GM18861 (cell line): Measurements from ENCODE around the gene AGTRAP.

ENCODE experiments used
- ATAC-seq: cut with Tn5 transposase; IDR thresholded peaks from one replicate; pipeline ENCODE4 v1.9.1; 2021; ENCODE audit not compliant: unreplicated experiment

The AGTRAP gene

DNA sequence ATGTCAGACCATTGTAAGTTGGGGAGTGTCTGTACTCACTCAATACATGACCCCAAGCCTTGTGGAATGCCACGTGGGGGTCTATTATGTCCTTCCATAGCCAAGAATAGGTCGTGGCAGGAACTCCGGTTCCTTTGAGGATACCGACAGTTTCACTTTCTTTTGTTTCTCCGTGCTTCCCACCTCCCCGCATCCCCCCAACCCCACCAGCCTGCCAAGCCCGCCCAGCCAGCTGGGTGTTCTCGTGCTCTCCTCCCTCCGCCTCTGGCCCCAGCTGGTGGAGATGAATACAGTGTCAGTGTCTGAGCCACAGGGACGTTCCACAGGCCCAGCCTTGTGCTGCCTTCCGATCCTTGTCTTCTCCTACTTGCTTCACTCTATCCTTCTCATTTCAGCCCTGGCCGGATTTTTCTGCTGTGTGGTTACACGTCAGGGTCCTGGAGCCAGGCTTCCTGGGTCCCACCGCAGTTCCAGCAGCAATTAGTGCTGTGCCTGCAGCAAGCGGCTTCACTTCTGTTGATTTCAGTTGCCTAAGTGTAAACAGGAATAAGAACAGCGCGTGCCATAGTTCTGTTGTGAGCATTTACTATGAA lies 4.1 kb upstream of the AGTRAP start:
- no peak for ATAC-seq

DNA sequence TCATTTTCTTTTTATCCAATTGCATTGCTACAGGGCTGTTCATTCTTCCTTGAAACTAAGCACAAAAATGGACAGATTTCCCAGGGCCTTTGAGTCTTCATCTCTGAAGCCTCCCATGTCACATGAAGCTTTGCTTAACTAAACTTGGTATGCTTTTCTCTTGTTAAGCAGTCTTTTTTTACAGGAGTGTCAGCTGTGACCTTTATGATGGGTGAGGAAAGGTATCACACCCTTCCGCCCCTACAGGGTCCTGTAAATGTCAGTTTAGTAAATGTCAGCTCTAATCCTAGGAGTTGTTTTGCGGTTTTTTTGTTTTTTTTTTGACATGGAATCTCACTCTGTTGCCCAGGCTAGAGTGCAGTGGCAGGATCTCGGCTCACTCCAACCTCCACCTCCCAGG lies 2.6 kb upstream of the AGTRAP start:
- ATAC-seq, result no peak

DNA sequence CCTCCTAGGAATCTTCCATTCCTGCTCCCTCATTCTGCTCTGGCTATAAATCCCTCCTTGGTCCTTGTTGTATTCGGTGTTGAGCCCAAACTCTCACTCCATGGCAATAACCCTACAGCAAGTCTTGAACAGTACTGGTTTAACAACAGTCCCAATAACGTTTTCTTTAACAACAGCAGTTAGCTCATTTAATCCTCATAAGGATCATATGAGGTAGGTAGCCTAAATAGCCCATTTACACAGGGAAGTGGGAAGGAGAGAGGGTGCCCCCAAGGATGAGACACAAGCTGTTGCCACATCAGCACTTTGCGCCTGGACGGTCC lies 444 bp upstream of the AGTRAP start:
- ATAC-seq, result no peak

DNA sequence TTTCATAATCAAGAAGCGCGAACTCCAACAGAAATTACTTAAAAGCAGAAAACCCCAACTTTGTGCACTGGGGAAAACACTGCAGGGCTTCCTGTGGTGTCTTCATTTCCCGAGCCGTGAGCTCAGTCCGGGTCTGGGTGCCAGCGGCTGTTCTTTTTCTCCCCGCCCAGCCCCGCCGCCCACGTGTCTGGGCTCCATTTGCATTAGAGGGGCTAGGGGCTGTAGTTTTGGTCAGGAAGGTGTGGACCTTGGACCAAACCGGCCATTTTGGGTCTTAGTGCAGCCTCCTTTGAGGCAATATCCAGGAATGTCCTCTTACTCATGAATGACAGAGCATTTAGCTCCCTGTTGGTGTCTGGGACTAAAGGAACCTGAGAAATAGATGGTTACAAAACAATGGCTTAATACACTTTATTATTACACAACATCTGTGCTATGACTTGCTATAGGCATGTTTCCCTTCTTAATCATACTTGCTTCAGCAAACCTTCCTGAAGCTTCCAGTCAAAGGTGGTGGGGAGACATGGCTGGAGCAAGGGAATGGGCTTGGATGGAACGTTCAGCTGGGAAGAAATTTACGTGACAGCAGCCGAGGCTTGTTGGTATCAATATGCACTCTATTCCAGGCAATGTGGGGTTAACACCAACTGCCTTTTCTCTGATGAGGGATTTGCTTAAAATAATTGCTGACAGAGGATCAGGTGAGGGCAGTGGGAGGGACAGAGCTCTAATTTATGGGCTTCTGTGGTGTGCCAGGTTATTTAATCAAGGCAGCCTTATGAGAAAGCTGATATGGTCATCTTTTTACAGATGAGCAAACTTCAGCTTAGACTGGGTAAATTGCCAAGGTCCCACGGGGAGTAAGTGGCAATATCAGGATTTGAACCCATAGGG lies 1.1 kb downstream of the AGTRAP start:
- ATAC-seq, result no peak

DNA sequence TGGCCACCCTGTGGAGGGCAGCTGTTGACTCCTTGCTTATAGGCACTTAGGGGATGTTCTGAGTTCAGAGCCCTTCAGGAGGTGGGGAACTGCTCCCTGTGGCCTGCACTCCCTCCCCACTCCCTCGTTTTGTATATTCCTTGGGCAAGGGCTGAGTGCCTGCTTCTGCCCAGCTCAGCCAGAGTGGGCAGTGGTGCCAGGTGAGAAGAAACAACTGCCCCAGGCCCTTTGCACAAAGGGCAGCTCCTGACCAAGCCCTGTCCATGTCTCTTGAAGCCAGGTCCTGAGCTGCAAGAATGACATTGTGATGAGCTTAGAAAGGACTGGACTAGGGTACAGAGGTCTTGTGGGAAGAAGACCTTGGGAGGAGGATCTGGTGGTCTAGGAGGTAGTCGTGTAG lies 2.2 kb downstream of the AGTRAP start:
- ATAC-seq, result no peak

DNA sequence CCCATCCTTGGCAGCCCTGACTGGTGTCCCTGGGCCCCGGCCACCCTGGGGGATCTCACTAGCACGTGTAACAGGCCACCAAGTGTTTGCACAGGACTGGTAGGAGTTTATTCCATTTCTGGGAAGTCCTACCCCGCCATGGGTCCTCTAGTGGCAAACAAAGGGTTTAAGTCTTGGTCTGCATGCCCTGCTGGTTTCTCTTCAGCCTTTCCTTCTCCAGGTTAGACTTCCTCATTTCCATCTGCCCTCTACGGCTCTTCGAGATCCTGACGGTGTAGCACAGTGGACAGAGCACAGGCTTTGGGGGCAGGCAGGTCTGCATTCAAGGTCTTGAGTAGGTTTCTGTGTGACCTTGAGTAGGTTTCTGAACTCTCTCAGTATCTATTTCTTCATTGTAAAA lies 2.8 kb downstream of the AGTRAP start:
- ATAC-seq, result no peak

DNA sequence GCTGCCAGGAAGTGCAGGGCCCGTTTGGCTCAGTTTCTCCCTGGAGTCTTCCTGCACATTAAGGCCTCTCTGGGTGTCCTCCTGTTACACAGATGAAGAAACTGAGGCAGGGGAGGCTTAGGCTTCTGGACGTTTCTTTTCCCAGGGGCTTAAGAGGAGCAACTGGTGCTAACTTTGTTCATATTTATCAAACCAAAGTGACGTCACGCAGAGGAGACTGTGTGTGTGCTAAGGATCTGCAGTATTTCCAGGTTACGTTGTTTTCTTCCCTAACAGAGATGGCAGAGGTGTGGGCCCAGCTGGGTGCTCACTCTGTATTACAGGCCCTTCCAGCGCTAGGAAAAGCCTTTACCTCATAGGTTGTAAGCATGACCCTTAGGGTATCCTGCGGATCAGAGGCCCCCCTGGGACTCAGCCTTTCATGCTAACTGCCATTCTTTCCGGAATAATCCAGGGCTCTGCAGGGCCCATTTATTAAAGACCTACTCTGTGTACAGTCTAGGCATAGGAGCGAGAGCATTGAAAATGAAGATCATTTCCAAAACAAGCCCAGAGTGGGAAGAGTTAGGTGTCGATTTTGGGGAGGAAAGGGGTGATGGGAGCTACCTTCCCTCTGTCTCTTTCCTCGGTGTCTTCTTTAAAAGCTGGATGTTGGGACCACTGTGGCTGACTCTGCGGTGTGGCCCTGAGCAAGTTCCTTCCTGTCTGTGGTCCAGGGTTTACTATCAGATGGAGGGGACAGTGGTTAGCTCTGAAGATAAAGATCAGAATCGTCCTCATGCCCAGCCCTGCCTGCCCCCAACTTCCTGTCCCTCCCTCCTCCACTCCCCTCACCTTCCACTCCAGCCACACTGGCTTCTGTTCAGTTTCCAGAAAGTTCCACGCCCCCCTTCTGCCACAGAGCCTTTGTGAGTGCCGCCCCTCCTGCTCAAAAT lies 4.6 kb downstream of the AGTRAP start:
- ATAC-seq, result no peak

DNA sequence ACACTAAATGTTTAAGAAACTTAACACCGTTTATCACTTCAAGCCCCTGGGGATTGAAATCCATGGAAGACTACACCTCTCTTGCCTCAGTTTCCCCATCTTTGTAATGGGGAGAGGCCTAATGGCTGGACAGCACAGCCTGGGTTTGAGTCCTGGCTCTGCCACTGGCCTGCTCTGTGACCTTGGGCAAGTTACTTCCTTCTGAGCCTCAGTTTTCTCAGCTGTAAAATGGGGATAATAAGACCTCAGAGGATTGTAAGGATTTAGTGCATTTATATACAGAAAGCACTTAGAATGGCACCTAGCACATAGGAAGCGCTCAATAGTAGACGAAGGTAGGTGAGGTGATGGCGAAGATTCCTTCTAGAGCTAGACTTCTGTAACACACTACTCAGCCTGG lies 5.5 kb downstream of the AGTRAP start:
- no peak for ATAC-seq

DNA sequence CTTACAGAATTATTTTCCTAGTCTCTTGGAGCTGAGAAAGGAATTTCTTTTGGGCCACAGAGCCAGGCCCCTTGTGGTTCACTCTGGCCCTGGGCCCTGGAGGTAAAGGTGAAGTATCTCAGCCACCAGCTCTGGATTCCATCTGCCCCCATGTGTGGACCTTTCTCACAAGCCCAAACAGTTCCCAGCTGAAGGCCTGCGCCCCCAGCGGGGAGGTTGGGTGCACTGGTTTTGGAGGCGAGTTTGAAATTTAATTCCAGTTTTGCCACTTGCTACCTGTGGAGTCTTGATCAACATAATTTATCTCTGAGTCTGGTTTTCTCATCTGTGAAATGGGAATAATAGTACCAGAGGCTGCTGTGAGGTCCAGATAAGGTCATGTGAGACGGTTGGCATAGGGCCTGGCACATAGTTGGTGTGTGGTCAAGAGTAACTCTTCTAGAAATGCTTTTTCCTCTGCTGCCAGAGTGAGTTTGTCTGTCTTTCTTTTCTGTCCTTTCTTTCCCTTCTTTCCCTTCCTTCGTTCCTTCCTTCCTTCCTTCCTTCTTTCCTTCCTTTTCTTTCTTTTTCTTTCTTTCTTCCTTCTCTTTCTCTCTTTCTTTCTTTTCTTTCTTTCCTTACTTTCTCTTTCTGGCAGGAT lies 6.1 kb downstream of the AGTRAP start:
- ATAC-seq, result no peak

DNA sequence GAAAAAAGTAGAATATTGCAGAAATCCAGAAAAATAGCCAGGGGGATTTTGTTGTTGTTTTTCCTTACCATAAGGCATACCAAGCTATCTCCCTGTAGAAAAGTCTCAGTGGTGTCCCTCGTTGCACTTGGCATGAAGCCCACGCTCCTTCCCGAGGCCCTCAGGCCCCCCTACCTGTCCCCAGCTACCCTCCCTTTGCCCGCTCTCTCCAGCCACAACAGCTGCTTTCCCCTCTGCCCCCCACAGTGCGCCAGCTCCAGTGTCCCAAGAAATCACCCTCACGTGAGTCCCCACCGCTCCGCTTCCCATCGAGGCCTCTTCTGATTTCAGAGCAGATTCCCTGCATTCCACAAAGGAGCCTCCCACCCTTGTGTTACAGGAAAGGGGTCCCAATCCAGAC lies 8.4 kb downstream of the AGTRAP start:
- ATAC-seq, result no peak

DNA sequence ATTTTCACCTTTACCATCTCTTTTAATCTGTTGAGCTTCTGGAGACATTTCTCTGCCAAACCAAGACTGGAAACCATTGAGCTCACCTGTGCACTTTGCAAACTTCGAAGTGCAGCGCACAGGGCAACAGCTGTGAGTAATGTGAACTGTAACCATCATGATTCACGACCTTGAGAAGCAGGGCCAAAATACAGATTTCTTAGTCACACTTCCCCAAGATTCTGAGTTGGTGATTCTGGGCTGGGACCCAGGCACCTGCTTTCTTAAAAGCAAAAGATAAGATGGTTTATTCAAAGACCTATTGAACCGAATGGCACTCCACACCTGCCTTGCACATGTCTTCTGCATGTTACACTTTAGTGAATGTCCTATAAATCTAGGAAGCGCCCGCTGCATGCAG lies 10.2 kb downstream of the AGTRAP start:
- ATAC-seq, result no peak

DNA sequence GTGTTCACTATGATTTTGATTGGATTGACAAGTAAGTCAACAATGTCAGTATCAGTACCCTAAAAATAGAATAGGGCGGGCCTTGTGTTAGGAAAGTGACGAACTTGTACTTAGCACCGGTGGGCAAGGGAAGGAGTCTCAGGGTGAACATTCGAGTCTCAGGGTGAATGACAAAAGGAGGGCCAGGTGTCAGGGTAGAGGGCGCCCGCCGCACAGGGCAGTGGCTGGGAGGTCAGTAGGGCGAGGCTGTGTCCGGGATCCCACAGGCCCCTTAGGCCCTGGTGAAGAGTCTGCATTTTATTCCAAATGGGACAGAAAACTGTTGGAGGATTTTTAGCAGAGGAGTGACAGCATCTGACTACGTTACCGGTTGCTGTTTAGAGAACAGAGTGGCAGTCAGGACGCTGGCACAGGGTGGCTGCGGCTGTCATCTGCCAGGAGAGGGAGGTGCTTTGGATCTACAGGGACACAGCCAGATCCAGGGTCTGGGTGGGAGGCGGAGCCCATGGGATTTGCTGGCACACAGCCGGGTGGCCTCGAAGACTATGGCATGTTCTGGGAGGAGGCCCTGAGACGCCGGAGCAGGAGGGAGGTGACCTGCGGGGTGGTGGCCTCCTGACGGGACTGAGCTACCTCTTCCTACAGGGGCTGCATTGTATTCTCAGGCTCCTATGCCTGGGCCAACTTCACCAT lies 11.0 kb downstream of the AGTRAP start:
- ATAC-seq, result no peak

DNA sequence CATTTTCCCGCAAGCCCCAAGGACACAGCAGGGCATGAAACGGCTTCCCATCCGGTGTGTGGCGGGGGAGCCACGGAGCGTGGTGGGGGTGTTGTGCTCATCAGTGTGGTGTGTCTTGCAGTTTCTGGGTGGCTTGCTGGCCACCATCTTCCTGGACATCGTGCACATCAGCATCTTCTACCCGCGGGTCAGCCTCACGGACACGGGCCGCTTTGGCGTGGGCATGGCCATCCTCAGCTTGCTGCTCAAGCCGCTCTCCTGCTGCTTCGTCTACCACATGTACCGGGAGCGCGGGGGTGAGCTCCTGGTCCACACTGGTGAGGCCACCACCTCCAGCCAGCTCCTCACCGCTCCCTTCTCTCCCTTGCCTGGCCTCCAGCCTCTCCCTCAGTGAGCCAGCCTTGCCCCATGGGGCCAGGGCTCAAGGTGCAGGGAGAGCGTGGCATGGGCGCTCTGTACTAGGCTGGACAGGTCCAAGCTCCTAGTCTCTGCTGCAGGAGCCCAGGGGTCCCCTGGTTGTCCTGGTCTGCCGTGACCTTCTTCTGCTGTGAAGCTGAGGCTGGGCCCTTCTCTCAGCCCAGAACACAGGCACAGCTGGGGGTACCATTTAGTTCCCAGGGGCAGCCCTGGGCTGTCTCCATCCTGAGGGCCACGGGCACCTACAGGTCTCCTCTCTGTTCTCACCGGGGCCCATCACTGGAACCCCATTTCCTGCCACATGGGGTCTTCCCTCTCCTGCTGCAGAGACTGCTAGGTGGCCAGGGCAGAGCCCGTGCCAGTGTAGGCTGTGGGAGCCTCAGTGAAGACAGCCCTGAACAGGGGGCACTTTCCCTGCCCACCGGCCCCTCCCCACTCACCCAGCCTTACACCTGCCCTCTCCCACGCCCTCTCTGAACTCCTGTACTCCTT lies 12.6 kb downstream of the AGTRAP start:
- no peak for ATAC-seq

DNA sequence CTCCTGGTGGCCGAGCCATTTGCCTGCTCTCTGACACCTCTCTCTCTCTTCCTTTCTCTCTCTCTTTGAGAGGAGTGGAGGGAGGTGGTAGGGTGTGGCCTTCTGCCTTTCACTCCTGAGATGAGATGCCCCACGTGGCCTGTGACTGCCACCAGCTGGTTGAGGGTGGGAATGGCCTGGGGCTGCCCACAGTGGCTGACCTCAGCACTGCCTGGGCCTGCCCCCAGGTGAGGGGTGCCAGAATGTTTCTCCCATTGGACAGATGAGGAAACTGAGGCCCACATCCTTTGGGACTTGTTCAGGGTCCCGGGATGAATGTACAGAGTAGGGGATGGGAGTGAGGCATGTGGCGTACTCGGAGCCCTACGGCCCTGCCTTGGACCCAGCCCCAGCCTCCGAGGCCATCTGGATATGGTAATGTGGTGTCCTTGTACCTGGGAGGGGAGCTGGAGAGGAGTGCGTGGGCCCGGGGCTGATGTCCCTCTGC lies 13.3 kb downstream of the AGTRAP start:
- no peak for ATAC-seq

DNA sequence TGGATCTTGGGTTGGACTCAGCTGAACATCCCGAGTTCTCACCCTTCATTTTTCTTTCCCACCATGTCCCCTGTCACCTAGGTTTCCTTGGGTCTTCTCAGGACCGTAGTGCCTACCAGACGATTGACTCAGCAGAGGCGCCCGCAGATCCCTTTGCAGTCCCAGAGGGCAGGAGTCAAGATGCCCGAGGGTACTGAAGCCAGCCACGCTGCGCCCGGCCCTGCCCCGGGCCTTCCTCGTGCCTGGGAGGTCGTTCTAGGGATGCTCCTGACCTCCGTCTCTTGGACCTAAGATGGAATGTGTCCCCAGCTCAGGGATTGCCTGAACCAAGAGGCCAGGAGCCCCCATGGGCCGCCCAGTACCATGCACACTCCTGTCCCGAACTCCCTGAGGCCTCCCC lies 14.1 kb downstream of the AGTRAP start:
- ATAC-seq, result no peak

DNA sequence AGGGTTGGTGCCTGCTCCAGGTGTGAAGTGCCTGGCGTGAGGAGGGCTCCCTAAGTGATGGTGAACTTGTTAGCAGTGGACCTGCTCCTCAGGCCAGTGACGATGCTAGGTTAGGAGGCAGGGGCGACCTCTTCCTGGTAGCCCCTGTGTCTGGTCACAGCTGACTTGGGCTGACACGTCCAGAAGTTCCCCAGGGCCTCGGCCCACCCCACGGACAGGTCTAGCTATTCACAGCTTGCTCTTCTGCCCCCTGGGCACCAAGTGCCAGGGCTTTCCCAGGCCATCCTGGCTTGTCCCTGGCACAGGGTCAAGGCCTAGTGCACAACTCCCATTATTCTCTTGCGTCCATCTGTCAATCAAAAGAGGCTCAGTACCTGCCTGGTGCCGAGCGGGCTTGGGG lies 15.2 kb downstream of the AGTRAP start:
- ATAC-seq, result no peak

DNA sequence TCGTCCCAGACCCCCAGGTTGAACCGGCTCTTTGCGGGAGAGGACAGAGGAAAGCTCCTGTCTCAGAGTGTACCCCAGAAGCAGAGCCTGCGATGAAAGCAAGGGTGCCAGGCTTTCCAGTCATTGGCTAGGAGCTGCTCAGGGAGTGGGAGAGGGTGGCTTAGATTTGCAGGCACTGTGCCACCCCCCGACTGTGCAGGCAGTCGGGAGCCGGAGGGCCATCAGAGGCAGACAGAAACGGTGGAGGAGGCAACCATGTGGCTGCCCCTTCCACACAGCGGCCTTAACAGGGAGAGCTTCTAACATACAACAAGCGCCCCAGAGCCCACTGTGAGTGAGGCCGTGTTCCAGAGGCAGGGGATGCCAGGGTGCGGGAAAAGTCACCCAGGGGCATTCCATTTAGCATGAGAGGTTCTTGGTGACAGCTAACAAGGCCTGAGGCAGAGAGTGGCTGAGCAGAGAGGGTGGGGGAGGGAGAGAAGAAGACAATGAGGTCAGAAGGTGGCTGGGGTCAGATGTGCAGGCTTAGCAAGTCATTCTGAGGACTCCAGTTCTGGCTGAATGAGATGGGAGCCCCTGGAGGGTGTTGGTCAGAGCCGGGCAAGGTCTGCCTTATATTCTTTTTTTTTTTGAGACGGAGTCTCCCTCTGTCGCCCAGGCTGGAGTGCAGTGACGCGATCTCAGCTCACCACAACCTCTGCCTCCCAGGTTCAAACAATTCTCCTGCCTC lies 16.6 kb downstream of the AGTRAP start:
- no peak for ATAC-seq

DNA sequence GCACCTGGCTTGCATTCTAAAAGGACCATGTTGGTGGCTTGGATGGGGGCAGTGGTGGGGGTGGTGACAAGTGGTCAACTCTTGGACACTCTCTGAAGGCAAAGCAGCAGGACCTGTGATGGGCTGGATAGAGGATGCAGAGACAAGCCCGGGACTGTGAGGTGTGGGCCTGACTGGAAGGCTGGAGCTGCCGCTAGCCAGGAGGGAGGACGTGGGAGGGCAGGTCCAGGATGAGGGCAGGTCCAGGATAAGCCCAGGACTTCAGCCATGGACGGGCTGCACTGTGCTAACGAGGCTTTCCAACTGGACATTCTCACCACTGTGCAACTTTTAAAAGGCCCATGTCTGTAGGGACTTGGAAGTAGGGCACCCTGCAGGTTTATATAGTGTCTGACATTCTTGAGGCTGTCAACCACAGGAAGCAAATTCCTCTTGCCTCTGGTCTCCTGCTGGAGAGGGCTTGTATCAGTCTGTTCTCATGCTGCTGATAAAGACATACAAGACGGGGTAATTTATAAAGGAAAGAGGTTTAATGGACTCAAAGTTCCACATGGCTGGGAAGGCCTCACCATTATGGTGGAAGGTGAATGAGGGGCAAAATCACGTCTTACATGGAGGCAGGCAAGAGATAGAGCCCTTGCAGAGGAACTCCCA lies 17.7 kb downstream of the AGTRAP start:
- no peak for ATAC-seq
